Stimulated activated CD4-positive, alpha-beta T cell treated with anti-CD3 and anti-CD28 coated beads, Interleukin-12 subunit alpha, Interleukin-12 subunit beta, amount 100 ng/mL, for 4 hours (primary cell): Measurements from ENCODE around the gene FGF18.
"Not testable (repeated sequence)": the region's sequence is repeated elsewhere in the genome, so short reads cannot be mapped to it uniquely, and the experiment has no call there.

Source experiments
- DNase-seq: peaks from one replicate; pipeline ENCODE4 v3.0.0-alpha.2; 2020

FGF18 gene

GRCh38 chr5:171476701-171477100 lies 57.3 kb downstream of the FGF18 start:
- no peak for DNase-seq

GRCh38 chr5:171477101-171477500 lies 57.7 kb downstream of the FGF18 start:
- DNase-seq = no peak

GRCh38 chr5:171477666-171478065 lies 58.2 kb downstream of the FGF18 start:
- no peak for DNase-seq

GRCh38 chr5:171478946-171479775 lies 59.7 kb downstream of the FGF18 start:
- no peak for DNase-seq

- no peak for DNase-seq
Measured at GRCh38 chr5:171479776-171480125, 60.3 kb downstream of the FGF18 start.

- no peak for DNase-seq
Measured at GRCh38 chr5:171480239-171480638, 60.8 kb downstream of the FGF18 start.

GRCh38 chr5:171481571-171482433 lies 62.4 kb downstream of the FGF18 start:
- DNase-seq = no peak

- no peak for DNase-seq
Measured at GRCh38 chr5:171482434-171482730, 62.9 kb downstream of the FGF18 start.

- no peak for DNase-seq
Measured at GRCh38 chr5:171483551-171484135, 64.2 kb downstream of the FGF18 start.

GRCh38 chr5:171484460-171484899 lies 65.0 kb downstream of the FGF18 start:
- peak; percentile 58 for DNase-seq

GRCh38 chr5:171485668-171486067 lies 66.2 kb downstream of the FGF18 start:
- DNase-seq = no peak

- no peak for DNase-seq
Measured at GRCh38 chr5:171486613-171487012, 67.2 kb downstream of the FGF18 start.

- no peak for DNase-seq
Measured at GRCh38 chr5:171488876-171489275, 69.4 kb downstream of the FGF18 start.

GRCh38 chr5:171492781-171493180 lies 73.3 kb downstream of the FGF18 start:
- no peak for DNase-seq

GRCh38 chr5:171493646-171494393 lies 74.4 kb downstream of the FGF18 start:
- DNase-seq = no peak

- DNase-seq = no peak
Measured at GRCh38 chr5:171494452-171495121, 75.1 kb downstream of the FGF18 start.

- no peak for DNase-seq
Measured at GRCh38 chr5:171495122-171495700, 75.8 kb downstream of the FGF18 start.

GRCh38 chr5:171496456-171496855 lies 77.0 kb downstream of the FGF18 start:
- DNase-seq = no peak

- DNase-seq = not testable (repeated sequence)
Measured at GRCh38 chr5:171497494-171497893, 78.0 kb downstream of the FGF18 start.

GRCh38 chr5:171498166-171498565 lies 78.7 kb downstream of the FGF18 start:
- no peak for DNase-seq

GRCh38 chr5:171499611-171500010 lies 80.2 kb downstream of the FGF18 start:
- DNase-seq = no peak

- DNase-seq = no peak
Measured at GRCh38 chr5:171505473-171506043, 86.1 kb downstream of the FGF18 start.
